H4 (cell line): Measurements from ENCODE around the gene KRT27. TPM values are rescaled to one million over a fixed set of nuclear protein-coding genes. Genes with fewer than 3 reads are reported as not detected.
A peak's percentile ranks its signal among the peaks of the same experiment; 100 is the strongest.
"Not testable (repeated sequence)": the region's sequence is repeated elsewhere in the genome, so short reads cannot be mapped to it uniquely, and the experiment has no call there.

Experiments
- DNase-seq: peaks from one replicate; pipeline ENCODE4 v3.0.0-alpha.2; 2015; ENCODE audit warnings: low spot score
- total RNA-seq: library from RNA; depleted of rRNA; stranded (reverse); fragments of >200 nt; shearing (Covaris generic); gene quantifications from 2 replicates; pipeline ENCODE4 v1.2.3, GENCODE V29; 2014; rRNA removed

The KRT27 gene
- total RNA-seq, result not detected in 2 replicates

- DNase-seq, result no peak
Measured at GRCh38 chr17:40782450-40782849, at the start of gene KRT27. Gene KRT27 (minus strand): TSS chr17:40782550. CDS start chr17:40782493, 57 bp downstream.

- DNase-seq, result no peak
Measured at GRCh38 chr17:40830085-40830776, 47.9 kb upstream of the KRT27 start.

- DNase-seq, result no peak
Measured at GRCh38 chr17:40828454-40829044, 46.2 kb upstream of the KRT27 start.

GRCh38 chr17:40827746-40828453, 45.5 kb upstream of the KRT27 start:
- DNase-seq, result no peak

- no peak for DNase-seq
Measured at GRCh38 chr17:40825599-40825998, 43.2 kb upstream of the KRT27 start.

GRCh38 chr17:40824015-40824832, 41.9 kb upstream of the KRT27 start:
- no peak for DNase-seq

- DNase-seq, result no peak
Measured at GRCh38 chr17:40822132-40822812, 39.9 kb upstream of the KRT27 start, which contains the start of gene KRT10. Gene KRT10 (minus strand): TSS chr17:40822614. CDS start chr17:40822585, 29 bp downstream.

- DNase-seq, result no peak
Measured at GRCh38 chr17:40821536-40821935, 39.2 kb upstream of the KRT27 start.

- no peak for DNase-seq
Measured at GRCh38 chr17:40820228-40820838, 38.0 kb upstream of the KRT27 start.

- DNase-seq, result no peak
Measured at GRCh38 chr17:40819528-40820125, 37.3 kb upstream of the KRT27 start.

GRCh38 chr17:40818733-40819527, 36.6 kb upstream of the KRT27 start:
- DNase-seq, result peak; percentile 70

- no peak for DNase-seq
Measured at GRCh38 chr17:40818343-40818732, 36.0 kb upstream of the KRT27 start.

GRCh38 chr17:40817103-40817682, 34.8 kb upstream of the KRT27 start:
- no peak for DNase-seq

GRCh38 chr17:40816569-40816968, 34.2 kb upstream of the KRT27 start:
- DNase-seq, result no peak

GRCh38 chr17:40815381-40815780, 33.0 kb upstream of the KRT27 start:
- no peak for DNase-seq

GRCh38 chr17:40814657-40815056, 32.3 kb upstream of the KRT27 start:
- not testable (repeated sequence) for DNase-seq

- no peak for DNase-seq
Measured at GRCh38 chr17:40813804-40814203, 31.5 kb upstream of the KRT27 start.

- no peak for DNase-seq
Measured at GRCh38 chr17:40812639-40813038, 30.3 kb upstream of the KRT27 start.

GRCh38 chr17:40810494-40810893, 28.1 kb upstream of the KRT27 start:
- no peak for DNase-seq
